ENCODE data around the gene HSPB9.

Gene HSPB9

GRCh38 chr17:42163113-42163512 lies 40.5 kb downstream of the HSPB9 start:
- H3K36me3 ChIP-seq (replicated peaks) = no peaks in the 10 kb centered on the region
- H3K9me3 ChIP-seq = no peaks in the 10 kb centered on the region
- no peaks in the 10 kb centered on the region for H3K4me1 ChIP-seq
- no peak overlapping the region for H3K4me3 ChIP-seq
- in situ Hi-C loops (cut with MboI; ENCODE audit: low sequenced_read_pairs) = no loop called here
- DNase-seq (ENCODE audit: low spot score in 2 of 2) = peak in 1 of 2 experiments; percentile 76
- H3K27me3 ChIP-seq (ENCODE audit: low read depth) = no peaks in the 10 kb centered on the region

GRCh38 chr17:42163696-42164407 lies 41.2 kb downstream of the HSPB9 start:
- Histone ChIP-seq H3K27me3 (ENCODE audit: low read depth) (no peaks in the 10 kb centered on the region), H3K4me3 (no peak overlapping the region), H3K36me3 (replicated peaks) (no peaks in the 10 kb centered on the region), H3K4me1 (no peaks in the 10 kb centered on the region), H3K9me3 (no peaks in the 10 kb centered on the region)
- no peak for DNase-seq (ENCODE audit: low spot score in 2 of 2)
- in situ Hi-C loops (cut with MboI; ENCODE audit: low sequenced_read_pairs) = no loop called here

GRCh38 chr17:42165751-42166150 lies 43.1 kb downstream of the HSPB9 start:
- no peaks in the 10 kb centered on the region for H3K27me3 ChIP-seq (ENCODE audit: low read depth)
- H3K36me3 ChIP-seq (replicated peaks) = no peaks in the 10 kb centered on the region
- no peak overlapping the region for H3K4me3 ChIP-seq
- no peaks in the 10 kb centered on the region for H3K4me1 ChIP-seq
- DNase-seq (ENCODE audit: low spot score in 2 of 2) = no peak
- in situ Hi-C loops (cut with MboI; ENCODE audit: low sequenced_read_pairs) = no loop called here
- H3K9me3 ChIP-seq = no peaks in the 10 kb centered on the region

- no peaks in the 10 kb centered on the region for H3K27me3 ChIP-seq (ENCODE audit: low read depth)
- no peak for DNase-seq (ENCODE audit: low spot score in 2 of 2)
- no peaks in the 10 kb centered on the region for H3K36me3 ChIP-seq (replicated peaks)
- in situ Hi-C loops (cut with MboI; ENCODE audit: low sequenced_read_pairs) = no loop called here
- no peaks in the 10 kb centered on the region for H3K9me3 ChIP-seq
- H3K4me1 ChIP-seq = no peaks in the 10 kb centered on the region
- H3K4me3 ChIP-seq = no peak overlapping the region
Observed at GRCh38 chr17:42166196-42166763, 43.7 kb downstream of the HSPB9 start.

GRCh38 chr17:42167807-42168206 lies 45.2 kb downstream of the HSPB9 start:
- H3K4me3 ChIP-seq = no peak overlapping the region
- in situ Hi-C loops (cut with MboI; ENCODE audit: low sequenced_read_pairs) = no loop called here
- no peaks in the 10 kb centered on the region for H3K9me3 ChIP-seq
- H3K27me3 ChIP-seq (ENCODE audit: low read depth) = no peaks in the 10 kb centered on the region
- no peaks in the 10 kb centered on the region for H3K36me3 ChIP-seq (replicated peaks)
- no peak for DNase-seq (ENCODE audit: low spot score in 2 of 2)
- no peaks in the 10 kb centered on the region for H3K4me1 ChIP-seq

- H3K36me3 ChIP-seq (replicated peaks) = no peaks in the 10 kb centered on the region
- H3K27me3 ChIP-seq (ENCODE audit: low read depth) = no peaks in the 10 kb centered on the region
- DNase-seq (ENCODE audit: low spot score in 2 of 2) = no peak
- H3K4me1 ChIP-seq = no peaks in the 10 kb centered on the region
- no peak overlapping the region for H3K4me3 ChIP-seq
- H3K9me3 ChIP-seq = no peaks in the 10 kb centered on the region
- in situ Hi-C loops (cut with MboI; ENCODE audit: low sequenced_read_pairs) = no loop called here
Observed at GRCh38 chr17:42169351-42169750, 46.7 kb downstream of the HSPB9 start.

GRCh38 chr17:42171831-42172230 lies 49.2 kb downstream of the HSPB9 start:
- Histone ChIP-seq H3K4me3 (no peak overlapping the region), H3K27me3 (ENCODE audit: low read depth) (no peaks in the 10 kb centered on the region), H3K36me3 (replicated peaks) (no peaks in the 10 kb centered on the region), H3K4me1 (no peaks in the 10 kb centered on the region), H3K9me3 (no peaks in the 10 kb centered on the region)
- in situ Hi-C loops (cut with MboI; ENCODE audit: low sequenced_read_pairs) = no loop called here
- DNase-seq (ENCODE audit: low spot score in 2 of 2) = no peak
